ENCODE results near the gene ELF2.

GRCh38 chr4:139223682-139224317 is 46.8 kb upstream of the ELF2 start:
- TF ChIP-seq, protein P1, sequence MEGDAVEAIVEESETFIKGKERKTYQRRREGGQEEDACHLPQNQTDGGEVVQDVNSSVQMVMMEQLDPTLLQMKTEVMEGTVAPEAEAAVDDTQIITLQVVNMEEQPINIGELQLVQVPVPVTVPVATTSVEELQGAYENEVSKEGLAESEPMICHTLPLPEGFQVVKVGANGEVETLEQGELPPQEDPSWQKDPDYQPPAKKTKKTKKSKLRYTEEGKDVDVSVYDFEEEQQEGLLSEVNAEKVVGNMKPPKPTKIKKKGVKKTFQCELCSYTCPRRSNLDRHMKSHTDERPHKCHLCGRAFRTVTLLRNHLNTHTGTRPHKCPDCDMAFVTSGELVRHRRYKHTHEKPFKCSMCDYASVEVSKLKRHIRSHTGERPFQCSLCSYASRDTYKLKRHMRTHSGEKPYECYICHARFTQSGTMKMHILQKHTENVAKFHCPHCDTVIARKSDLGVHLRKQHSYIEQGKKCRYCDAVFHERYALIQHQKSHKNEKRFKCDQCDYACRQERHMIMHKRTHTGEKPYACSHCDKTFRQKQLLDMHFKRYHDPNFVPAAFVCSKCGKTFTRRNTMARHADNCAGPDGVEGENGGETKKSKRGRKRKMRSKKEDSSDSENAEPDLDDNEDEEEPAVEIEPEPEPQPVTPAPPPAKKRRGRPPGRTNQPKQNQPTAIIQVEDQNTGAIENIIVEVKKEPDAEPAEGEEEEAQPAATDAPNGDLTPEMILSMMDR (IDR thresholded peaks at IDR 0.05) = no peak
- no peak for TF ChIP-seq POLR2A (IDR thresholded peaks at IDR 0.05)

Measured in lower leg skin (tissue), 3 donors.